PC-3 (cell line): ENCODE results near the gene PTGR1. TPM values are rescaled to one million over a fixed set of nuclear protein-coding genes. Genes with fewer than 3 reads are reported as not detected.

ENCODE experiments used
- ATAC-seq: fragments of 200-7000 bp; cut with Tn5 transposase; 2 replicates; pipeline ENCODE4 v1.9.1; 2020; ENCODE audit warnings: mild to moderate bottlenecking, moderate library complexity
- BruUV-seq: library from RNA; stranded (reverse); fragments of 400-500 nt; replicated peaks from 2 replicates; lab custom pipeline; 2021; lab: Mats Ljungman, UMichigan
- CTCF ChIA-PET: fragments of 300-600 bp; sonication (Branson Sonifier 250); formaldehyde crosslinking; loops from one replicate; lab custom pipeline; 2022; ENCODE audit warnings: antibody characterized with exemption; lab: Charles Lee
- POLR2A ChIA-PET: fragments of 300-600 bp; sonication (Branson Sonifier 250); formaldehyde crosslinking; loops from one replicate; lab custom pipeline; 2022; ENCODE audit warnings: antibody characterized with exemption; ENCODE audit not compliant: unreplicated experiment; lab: Charles Lee
- DNase-seq: peaks from one replicate; pipeline ENCODE4 v3.0.0-alpha.2; 2015
- H2AFZ ChIP-seq: fragments of 300-600 bp; sonication (generic); 2 replicates; pipeline ENCODE4 v1.6.0; 2016; ENCODE audit warnings: antibody characterized with exemption, low read length
- H3F3A ChIP-seq: fragments of 300-600 bp; sonication (generic); one replicate; pipeline ENCODE4 v1.6.0; 2017; ENCODE audit warnings: antibody characterized with exemption, low read length, control low read depth, mild to moderate bottlenecking; ENCODE audit not compliant: unreplicated experiment
- H3K27ac ChIP-seq: fragments of 300-600 bp; sonication (generic); 2 replicates; pipeline ENCODE4 v1.5.1; 2016; ENCODE audit warnings: mild to moderate bottlenecking, low read length
- H3K27me3 ChIP-seq: fragments of 300-600 bp; sonication (generic); 2 replicates; pipeline ENCODE4 v1.6.1; 2016; ENCODE audit warnings: low read length, mixed read lengths
- H3K36me3 ChIP-seq: fragments of 300-600 bp; sonication (generic); 2 replicates; pipeline ENCODE4 v1.6.1; 2016; ENCODE audit warnings: low read depth, mixed run types, low read length, mixed read lengths
- H3K4me1 ChIP-seq: fragments of 300-600 bp; sonication (generic); 2 replicates; pipeline ENCODE4 v1.5.1; 2016; ENCODE audit warnings: low read length; ENCODE audit not compliant: insufficient read depth
- H3K4me2 ChIP-seq: fragments of 300-600 bp; sonication (generic); 2 replicates; pipeline ENCODE4 v1.6.0; 2016; ENCODE audit warnings: low read length
- H3K4me3 ChIP-seq: fragments of 300-600 bp; sonication (generic); 2 replicates; pipeline ENCODE4 v1.5.1; 2016; ENCODE audit warnings: mild to moderate bottlenecking, low read length, mixed read lengths
- H3K79me2 ChIP-seq: fragments of 300-600 bp; sonication (generic); 2 replicates; pipeline ENCODE4 v1.6.1; 2017; ENCODE audit warnings: low read length, mixed read lengths
- H3K9ac ChIP-seq: fragments of 300-600 bp; sonication (generic); 2 replicates; pipeline ENCODE4 v1.6.0; 2016; ENCODE audit warnings: mild to moderate bottlenecking, low read length
- H3K9me2 ChIP-seq: fragments of 300-600 bp; sonication (generic); replicated peaks from 2 replicates; pipeline ENCODE4 v1.6.1; 2016; ENCODE audit warnings: mixed run types, low read length, mixed read lengths
- H3K9me3 ChIP-seq: fragments of 300-600 bp; sonication (generic); 2 replicates; pipeline ENCODE4 v1.6.1; 2016; ENCODE audit warnings: low read length, mixed read lengths
- H4K20me1 ChIP-seq: fragments of 300-600 bp; sonication (generic); 2 replicates; pipeline ENCODE4 v1.6.1; 2016; ENCODE audit warnings: low read length, mixed read lengths
- EZH2 ChIP-seq: fragments of 300-600 bp; sonication (generic); IDR thresholded peaks from one replicate; pipeline ENCODE4 v1.6.1; 2017; ENCODE audit warnings: antibody characterized with exemption, mild to moderate bottlenecking, low read length; ENCODE audit not compliant: unreplicated experiment
- EZH2phosphoT487 ChIP-seq: fragments of 300-600 bp; sonication (generic); IDR thresholded peaks from 2 replicates; pipeline ENCODE4 v1.6.1; 2018; ENCODE audit warnings: mild to moderate bottlenecking, antibody characterized with exemption, low read length, borderline replicate concordance
- intact Hi-C: fragments of 100-400 bp; cut with micrococcal nuclease; formaldehyde crosslinking; loops from 2 replicates; pipeline ENCODE4 v1.9.0; 2023
- total RNA-seq: library from RNA; depleted of rRNA; stranded (reverse); fragments of >200 nt; gene quantifications from 2 replicates; pipeline ENCODE4 v1.2.3, GENCODE V29; 2014
- TF ChIP-seq, protein P1 (sequence below): fragments of 300-600 bp; sonication (generic); conservative IDR thresholded peaks from 2 replicates; pipeline ENCODE4 v1.5.1; 2017; ENCODE audit warnings: antibody characterized with exemption, low read depth, mild to moderate bottlenecking, low read length

The PTGR1 gene
- total RNA-seq, 1 experiment from 2014 or later = 43.1 TPM

DNA sequence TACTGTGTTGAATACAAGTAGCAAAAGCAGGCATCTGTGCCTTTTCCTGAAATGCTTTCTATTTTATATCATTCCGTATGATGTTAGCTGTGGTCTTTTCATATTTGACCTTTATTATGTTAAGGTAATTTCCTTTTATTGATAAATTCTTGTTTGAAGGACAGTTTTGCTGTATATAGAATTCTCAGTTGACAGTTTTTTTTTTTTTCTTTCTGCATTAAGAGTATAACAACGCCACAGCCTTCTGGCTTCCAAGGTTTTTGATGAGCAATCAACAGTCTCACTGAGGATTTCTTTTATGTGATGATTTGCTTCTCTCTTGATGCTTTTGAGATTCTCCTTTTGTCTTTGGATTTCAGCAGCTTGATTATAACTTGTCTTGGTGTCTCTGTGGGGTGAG lies 50.8 kb downstream of the PTGR1 start:
- Histone ChIP-seq H3K27me3 (no peaks in the 10 kb centered on the region), H3K79me2 (no peaks in the 10 kb centered on the region), H3K4me3 (no peak overlapping the region), H2AFZ (no peak overlapping the region), H3K9ac (no peak overlapping the region), H3F3A (no peaks in the 10 kb centered on the region), H3K4me2 (no peak overlapping the region), H4K20me1 (no peaks in the 10 kb centered on the region), H3K4me1 (no peaks in the 10 kb centered on the region), H3K27ac (no peak overlapping the region), H3K9me2 (no peaks in the 10 kb centered on the region), H3K36me3 (peaks cover 77% of the 10 kb centered on the region), H3K9me3 (peaks cover 60% of the 10 kb centered on the region)
- ATAC-seq = no peak
- ChIA-PET POLR2A (no interaction called here), CTCF (no interaction called here)
- no peak for DNase-seq
- TF ChIP-seq EZH2 (no peak), EZH2phosphoT487 (no peak)
- TF ChIP-seq, protein P1, sequence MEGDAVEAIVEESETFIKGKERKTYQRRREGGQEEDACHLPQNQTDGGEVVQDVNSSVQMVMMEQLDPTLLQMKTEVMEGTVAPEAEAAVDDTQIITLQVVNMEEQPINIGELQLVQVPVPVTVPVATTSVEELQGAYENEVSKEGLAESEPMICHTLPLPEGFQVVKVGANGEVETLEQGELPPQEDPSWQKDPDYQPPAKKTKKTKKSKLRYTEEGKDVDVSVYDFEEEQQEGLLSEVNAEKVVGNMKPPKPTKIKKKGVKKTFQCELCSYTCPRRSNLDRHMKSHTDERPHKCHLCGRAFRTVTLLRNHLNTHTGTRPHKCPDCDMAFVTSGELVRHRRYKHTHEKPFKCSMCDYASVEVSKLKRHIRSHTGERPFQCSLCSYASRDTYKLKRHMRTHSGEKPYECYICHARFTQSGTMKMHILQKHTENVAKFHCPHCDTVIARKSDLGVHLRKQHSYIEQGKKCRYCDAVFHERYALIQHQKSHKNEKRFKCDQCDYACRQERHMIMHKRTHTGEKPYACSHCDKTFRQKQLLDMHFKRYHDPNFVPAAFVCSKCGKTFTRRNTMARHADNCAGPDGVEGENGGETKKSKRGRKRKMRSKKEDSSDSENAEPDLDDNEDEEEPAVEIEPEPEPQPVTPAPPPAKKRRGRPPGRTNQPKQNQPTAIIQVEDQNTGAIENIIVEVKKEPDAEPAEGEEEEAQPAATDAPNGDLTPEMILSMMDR = no peak
- BruUV-seq = no TSS peak
- intact Hi-C loops = no loop called here

GRCh38 chr9:111542497-111543254 lies 56.8 kb downstream of the PTGR1 start:
- Histone ChIP-seq H3K36me3 (peaks cover 79% of the 10 kb centered on the region), H3K9me3 (peaks cover 69% of the 10 kb centered on the region), H3K27ac (no peak overlapping the region), H3F3A (no peaks in the 10 kb centered on the region), H3K9me2 (no peaks in the 10 kb centered on the region), H3K4me3 (no peak overlapping the region), H4K20me1 (no peaks in the 10 kb centered on the region), H3K9ac (no peak overlapping the region), H2AFZ (no peak overlapping the region), H3K79me2 (no peaks in the 10 kb centered on the region), H3K27me3 (no peaks in the 10 kb centered on the region), H3K4me1 (no peaks in the 10 kb centered on the region), H3K4me2 (no peak overlapping the region)
- DNase-seq (no peak), ATAC-seq (no peak)
- intact Hi-C loops = no loop called here
- no TSS peak for BruUV-seq
- TF ChIP-seq, protein P1 = no peak
- TF ChIP-seq EZH2phosphoT487 (no peak), EZH2 (no peak)
- ChIA-PET CTCF (interaction anchor here (0.5 kb wide), 1 partner anchor 142 kb away, joined by 3 read pairs; no protein-coding TSS in a partner anchor), POLR2A (interaction anchor here (0.6 kb wide), 1 partner anchor 148 kb away, joined by 4 read pairs; no protein-coding TSS in a partner anchor)
